HK-2 (cell line): ENCODE measurements around the gene C9orf78.

Experiments
- DNase-seq: peaks from one replicate; pipeline ENCODE4 v3.0.0-alpha.2; 2018; ENCODE audit not compliant: unreplicated experiment

Gene C9orf78

DNA sequence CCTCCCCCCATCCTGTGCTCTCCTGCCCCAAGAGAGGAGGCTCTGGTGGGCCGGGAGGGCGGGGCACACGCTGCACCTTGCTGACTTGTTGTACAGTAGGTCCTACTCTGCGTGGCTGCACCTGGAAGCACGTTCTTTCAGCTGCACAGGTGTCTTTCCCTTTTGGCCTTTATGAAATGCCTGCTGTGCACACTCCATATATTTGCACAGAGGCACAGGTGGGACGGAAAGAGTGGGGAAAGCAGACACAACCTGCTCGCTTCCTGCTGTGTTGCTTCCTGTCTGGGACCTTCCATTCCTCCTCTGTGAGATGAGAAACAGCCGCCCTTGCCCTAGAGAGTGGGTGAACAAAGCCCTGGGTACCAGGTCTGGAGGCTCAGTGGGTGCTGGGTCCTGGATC lies 5.0 kb upstream of the C9orf78 start:
- DNase-seq, result no peak

DNA sequence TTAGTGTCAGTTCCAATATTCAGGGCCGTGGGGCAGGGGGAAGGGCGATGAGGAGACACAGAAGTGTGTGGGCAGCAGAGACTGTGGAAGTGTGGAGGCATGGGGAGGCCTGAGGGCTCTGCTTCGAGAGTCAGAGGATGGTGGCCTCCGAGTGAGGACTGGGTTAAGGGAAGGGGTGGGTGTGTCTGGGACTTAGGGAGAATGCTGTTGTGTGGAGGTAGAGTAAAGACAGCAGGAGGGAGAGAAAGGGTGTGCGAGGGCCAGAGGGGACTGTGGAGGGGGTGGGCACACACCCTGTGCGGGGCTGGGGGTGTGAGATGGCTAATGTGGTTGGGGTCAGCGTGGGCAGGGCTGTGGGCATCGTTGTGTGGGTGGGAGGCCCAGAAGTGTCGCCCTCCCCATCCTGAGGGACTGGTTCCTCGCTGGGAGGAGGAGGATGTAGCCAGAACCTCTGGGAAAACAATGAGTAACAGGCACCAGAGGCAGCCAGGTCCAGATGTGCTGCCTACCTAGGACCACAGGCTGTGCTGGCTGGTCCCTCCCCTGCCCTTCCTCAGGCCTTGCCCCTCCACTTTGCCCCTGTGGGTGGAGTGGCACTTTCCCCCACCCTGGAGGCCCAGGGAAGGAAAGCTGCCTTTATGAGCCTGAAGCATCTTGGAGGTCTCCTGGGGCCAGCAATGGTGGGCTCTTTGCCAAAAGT lies 4.4 kb upstream of the C9orf78 start:
- DNase-seq, result no peak

DNA sequence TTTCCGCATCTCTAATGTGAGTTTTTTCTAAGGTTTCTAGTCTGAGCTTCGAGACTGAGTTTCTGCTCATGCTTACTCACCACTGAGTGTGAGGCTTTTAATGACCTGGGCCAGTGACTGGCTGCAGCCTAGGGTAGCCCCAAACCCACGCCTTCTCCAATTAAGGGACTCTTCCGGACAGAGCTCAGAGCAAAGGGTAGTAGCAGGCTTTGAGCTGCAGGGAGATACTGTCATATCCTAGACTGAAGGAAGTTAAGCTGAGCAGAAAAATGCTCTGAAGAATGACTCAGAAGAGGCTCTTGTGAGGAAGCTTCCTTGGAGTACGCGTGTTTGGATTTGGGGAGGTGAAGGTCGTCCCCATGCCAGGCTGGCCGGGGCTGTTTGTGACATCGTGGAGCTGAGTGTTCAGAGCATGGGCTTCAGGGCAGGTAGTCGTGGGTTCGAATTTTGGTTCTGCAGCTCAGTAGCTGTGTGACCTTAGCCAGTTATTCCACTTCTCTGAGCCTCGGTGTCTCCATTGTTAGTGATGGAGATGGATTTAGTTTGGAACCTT lies 3.7 kb upstream of the C9orf78 start:
- peak; percentile 54 for DNase-seq

DNA sequence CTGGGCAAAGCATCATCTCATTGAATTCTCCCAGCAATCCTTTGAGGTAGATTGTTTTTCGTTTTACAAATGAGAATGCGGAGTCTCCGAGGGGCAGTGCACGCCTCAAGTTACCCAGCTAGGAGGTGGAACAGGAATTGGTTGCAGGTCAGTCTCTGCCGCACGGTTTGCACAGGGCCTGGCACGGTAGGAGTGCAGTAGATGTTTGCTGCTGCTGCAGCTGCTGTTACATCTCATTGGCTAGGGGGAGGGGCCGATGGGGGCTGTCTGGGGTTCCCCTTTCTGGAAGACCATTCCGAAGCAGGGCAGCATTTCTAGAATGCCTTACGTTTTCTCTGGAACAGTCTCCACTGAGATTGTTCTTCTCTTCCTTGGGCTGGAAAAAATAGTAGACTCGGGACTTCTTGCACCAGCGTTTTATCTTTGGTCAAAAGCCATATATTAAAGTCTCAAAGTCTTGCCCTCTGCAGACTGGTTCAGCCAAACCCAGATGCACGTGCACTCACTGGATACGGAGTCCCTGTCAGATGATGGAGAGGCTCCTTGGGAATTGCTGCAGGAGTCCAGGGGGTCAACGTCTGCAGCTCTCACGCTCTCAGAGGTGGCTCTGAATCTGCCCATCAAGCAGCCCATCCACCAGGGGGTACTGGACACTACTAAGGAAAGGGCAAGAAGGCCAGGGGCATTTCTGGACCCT lies 1.4 kb upstream of the C9orf78 start:
- DNase-seq, result no peak

DNA sequence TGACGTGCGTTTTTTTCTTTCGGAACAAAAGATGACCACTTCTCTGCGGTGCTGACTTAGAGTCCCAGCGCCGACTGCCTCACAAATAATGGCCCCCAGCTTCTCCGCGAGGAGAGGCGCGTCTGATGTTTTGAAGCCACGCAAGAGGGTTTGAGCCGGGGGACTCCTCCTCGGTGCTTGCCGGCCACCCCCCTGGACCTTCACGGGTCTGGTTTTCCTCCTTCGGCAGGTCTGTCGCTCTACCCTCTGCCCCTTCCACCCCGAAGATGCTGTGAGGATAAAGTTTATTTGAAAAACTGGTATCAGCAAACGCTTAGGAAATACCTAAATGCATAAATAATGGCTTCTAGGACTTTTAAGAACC lies 767 bp upstream of the C9orf78 start:
- no peak for DNase-seq

DNA sequence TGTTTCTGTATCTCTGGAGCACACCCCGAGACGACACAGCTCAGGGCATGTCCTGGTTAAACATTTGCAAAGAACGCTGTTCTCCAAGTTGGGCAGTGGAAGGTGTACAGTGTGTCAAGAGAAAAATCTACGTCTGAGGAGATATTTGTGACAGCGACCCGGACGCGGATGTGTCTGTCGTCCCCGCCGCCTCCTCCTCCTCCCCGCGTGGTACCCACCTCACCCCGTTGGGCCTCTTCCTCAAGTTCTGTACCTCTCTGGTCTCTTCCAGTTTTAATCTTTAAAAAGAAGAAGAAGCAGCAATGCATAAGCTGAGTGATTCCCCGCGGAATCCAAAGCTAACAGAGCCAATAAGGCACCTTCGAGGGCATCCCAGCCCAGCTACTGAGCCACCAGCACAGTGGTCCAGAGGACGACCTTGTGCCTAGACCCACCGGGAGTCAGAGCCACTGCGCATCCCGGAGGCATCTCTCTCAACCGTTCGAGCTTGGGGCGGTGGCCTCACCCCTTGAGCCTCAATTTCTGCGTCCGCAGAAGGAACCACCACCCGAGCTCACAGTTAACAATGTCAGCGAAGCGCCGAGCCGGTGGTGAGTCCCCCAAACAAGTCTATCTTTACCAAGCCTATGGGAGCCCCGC lies 467 bp downstream of the C9orf78 start:
- peak; percentile 31 for DNase-seq

DNA sequence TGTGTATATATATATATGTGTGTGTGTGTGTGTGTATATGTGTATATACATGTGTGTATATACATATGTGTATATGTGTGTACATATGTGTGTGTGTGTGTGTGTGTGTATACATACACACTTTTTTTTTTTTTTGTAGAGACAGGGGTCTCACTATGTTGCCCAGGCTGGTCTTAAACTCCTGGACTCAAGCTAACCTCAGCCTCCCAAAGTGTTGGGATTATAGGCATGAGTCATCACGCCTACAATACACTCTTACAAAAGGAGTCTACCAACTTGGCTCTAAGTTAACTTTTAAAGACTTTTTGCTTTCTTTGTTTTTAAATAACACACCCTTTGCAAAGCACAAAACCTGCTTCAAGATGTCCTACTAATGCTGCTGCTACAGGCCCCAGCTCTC lies 2.1 kb downstream of the C9orf78 start:
- no peak for DNase-seq

DNA sequence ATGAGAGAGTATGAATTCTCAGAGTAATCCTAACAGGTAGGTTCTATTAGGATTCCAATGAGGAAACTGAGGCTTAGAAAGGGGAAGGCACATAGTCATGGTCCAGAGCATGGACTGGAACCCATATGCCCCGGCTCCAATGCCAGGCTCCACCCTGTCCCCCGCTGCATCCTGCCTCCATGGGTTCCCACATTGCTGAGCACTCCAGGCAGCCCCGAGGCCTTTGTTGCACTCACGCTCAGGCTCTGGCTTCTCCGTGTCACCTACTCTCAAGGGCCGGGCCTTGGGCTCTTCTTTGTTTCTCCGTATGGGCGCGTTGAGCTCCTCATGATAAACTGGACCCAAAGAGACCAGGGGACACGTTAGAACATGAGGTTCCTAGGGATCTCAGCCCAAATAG lies 6.1 kb downstream of the C9orf78 start:
- DNase-seq, result no peak

DNA sequence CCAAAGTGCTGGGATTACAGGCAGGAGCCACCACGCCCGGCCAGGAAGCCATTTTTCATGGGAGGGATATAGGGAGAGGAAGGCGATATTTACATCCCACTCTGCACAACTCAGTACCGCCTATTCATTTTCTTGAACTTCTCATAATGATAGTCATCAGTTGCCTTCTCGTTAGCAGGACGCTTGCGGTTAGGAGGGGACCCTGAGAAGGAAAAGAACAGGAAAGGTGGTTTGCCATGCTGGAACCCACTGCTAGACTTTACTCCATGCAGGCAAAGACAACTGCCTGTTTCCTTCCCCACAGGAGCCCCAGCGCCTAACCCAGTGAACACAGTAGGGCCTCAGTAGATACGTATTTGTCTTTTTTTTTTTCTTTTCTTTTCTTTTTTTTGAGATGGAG lies 7.0 kb downstream of the C9orf78 start:
- no peak for DNase-seq

DNA sequence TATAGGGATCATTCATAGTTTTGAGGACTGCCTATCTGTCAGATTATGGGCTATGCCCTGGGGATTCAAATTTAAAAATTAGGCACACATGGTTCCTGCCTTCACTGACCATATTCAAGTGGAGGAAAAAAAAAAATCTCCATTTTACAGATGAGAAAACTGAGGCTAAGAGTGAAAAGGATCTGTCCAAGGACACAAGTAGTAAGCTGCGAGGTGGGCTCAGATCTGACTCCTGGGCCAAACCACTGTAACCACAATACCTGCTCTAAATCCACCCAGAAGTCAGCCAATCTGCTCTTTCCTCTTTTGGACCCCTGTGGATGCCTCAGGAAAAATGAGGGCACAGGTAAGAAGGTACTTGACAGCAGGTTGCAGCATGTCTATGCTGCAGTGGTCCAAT lies 8.3 kb downstream of the C9orf78 start:
- no peak for DNase-seq

DNA sequence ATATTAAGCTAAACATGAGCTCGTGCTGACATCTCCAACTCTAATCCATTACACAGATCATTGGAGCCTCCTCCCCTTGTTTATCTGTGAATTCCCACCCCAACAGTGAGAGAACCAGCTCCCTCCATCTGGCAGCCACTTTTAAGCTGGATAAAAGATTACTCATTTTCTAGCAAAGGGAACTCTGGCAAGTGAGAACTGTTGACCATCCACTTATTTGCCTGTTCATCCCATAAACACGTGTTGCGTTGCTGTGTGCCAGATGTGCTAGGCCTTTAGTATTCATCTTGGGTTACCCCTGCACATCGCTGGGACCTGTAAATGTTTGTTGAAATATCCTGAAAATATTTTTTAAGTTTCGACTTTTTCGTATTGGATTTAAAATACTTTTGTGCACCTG lies 8.7 kb downstream of the C9orf78 start:
- no peak for DNase-seq

DNA sequence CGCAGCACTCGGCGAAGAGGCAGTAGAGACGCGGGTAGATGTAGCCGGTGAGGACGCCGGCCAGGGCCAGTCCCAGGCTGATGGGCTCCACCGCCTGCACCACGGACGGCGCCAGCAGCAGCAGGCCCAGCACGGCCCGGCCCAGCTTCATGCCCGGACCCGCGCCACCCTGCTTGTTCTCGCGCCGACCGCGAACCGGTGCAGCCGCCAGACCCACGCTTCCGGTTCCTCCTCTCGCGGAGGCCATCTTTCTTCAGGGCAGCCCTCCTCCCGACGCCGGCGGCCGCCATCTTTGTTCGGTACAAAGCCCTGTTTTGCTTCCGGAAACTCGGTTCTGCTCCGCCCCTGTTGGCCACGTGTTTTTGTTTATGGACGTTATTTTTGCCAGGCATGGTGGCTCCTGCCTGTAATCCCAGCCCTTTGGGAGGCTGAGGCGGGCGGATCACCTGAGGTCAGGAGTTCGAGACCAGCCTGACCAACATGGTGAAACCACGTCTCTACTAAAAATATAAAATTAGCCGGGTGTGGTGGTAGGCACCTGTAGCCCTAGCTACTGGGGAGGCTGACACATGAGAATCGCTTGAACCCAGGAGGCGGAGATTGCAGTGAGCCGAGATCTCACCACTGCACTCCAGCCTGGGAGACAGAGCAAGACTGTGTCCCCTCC lies 11.0 kb downstream of the C9orf78 start, which contains the start of gene TOR1A:
TSS of gene TOR1A (minus strand) at position 202 of the 667 bp plus-strand sequence. CDS start at position 151, 51 bp downstream.
- peak; percentile 92 for DNase-seq

DNA sequence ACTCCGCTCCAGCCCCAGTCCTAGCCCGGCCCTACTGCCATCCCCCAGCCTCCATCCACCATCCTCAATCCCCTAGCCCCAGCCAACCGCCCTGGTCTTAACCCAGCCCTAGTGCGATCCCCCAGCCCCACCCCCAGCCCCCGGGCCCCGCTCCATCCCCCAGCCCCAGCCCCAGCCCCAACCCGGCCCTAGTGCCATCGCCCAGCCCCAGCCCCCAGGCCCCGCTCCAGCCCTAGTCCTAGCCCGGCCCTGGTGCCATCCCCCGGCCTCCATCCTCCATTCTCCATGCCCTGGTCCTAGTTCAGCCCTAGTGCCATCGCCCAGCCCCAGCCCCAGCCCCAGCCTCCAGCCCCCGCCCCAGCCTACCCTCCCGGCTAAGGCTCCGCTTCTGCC lies 11.5 kb downstream of the C9orf78 start:
- DNase-seq, result no peak

DNA sequence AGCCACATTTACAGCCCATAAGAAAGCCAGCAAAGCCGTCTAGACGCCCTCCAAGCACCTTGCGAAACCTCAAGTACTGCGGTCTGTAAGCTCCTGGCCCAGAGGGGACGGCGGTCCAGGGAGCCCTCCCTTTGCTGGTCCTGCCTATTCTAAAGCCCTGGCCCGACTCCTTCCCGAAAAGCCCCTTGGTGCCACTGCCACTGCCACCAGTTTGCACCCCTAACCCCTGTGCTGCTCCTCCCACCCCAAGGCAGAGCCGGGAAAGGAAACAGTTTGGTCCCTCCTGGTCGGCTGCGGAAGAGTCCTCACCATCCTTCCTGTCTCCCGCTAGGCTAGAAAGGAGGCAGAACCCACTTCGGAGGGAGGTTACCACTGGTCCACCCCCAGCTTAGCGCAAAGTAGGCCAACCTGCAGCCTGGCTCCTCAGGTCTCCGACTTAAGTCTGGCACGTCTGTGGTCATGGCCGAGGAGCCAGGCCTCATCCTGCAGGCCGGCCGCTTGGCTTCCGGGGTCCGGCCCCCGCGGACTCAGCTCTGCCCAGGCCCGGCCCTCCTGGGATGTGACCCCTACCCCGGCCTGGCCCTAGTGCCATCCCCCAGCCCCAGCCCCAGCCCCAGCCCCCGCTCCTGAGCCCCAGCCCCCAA lies 12.1 kb downstream of the C9orf78 start:
- DNase-seq, result peak; percentile 60

DNA sequence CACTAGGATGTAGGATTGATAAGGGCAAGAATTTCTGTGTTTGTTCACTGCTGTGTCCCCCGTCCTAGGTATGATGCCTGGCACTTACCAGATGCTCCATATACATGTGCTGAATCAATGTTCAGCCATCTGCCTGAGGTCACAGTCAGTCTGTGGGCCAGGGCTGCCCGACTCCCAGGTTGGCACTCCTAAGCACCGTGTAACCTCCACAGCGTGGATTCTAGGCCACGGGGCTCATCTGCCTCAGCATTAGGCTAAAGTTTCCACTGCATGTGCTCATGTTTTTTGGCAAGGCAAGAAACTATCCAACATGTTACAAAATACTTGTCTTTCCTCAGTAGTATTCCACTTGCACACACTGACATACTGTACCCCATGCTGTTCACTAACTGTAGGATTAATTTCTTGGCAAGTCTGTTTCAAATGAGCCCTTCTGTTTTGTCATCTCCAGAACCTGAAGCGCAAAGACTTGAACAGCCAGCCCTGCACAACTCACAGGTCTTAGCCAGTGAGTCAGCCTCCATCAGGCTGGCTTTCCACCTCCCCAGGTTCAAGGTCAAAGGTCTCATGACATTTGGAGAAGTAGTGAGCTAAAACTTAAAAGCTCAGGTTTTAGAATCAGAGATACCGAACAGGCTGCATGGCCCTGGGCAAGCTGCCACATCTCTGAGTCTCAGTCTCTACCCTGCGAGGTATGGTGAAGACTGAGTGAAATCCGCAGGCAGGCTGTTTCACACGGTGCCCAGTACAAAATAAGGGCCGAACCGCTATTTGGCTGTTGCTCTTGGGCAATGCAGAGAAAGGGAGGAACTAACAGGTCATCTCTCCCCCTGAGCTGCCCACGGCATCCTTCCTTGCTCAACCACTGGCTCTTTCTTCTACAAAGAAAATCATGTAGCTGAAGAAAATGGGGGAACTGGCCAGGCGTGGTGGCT lies 18.3 kb downstream of the C9orf78 start:
- DNase-seq, result no peak

DNA sequence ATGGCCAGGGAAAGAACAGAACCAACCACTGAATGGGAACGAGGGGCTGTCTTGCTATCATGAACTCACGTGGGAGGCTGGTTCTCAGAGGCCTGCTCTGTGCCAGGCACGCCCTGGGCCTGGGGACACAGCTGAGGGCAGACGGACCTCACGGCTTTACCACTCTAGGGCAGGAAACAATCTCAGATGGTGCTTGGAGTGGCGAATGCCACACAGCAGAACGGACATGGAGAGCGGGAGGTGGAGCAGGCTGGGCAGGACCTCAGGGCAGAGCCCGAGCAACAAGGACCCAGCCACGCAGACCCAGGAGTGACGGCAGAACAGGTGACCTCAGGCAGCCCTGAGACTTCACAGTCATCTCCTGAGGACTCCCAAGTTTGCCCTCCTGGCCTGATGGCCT lies 19.8 kb downstream of the C9orf78 start:
- DNase-seq, result no peak

DNA sequence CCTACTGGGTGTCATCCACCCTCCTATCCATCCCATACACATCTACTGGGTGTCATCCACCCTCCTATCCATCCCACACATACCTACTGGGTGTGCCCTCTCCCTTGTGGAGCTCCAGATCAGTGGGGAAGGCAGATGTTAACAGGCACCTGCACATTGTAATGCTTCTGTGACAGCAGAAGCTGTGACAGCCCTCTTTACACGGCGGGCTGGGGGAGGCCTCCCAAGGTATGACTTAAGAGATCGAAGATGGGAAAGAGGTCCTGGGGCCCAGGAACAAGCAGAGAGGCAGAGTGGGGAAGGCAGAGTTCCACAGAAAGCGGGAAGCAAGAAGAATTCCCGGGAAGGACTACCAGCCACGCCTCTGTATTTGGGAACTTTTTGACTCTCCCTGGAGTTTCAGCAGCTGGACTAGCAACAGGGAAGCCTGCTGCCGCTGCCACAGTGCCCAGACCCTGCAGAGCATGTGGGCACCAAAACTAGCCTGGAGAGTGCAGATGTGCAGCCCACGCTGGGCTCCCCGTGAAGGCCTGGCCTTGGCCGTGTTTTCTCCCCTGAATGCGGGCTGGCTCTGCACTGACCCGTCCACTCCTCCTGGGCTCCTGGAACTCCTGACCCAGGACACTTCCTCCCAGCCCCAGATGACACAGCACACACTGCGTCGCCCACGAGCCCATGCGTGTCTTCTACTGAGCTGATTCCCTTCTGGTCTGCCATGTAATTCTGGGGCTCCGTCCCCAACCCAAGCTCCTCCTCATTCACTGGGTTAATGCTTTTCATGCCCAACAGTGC lies 20.4 kb downstream of the C9orf78 start:
- DNase-seq, result no peak

DNA sequence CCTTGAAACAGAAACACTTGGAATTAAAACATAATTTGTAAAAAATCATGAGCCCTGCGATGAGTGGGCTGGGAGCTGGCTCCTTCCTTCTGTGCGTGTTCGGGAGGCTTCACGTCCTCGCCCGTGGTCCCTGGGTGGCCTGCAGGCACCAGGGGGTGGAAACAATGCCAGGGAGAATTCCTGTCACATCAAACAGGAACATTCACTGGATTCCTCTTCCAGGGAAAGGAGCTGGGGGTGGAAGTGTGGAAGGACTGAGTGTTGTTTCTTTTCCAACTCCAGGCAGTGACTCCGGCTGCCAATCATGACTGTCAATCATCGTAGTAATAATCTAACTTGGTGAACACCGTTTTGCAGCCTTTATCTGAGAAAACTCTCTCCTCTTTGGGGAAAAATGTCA lies 21.4 kb downstream of the C9orf78 start:
- no peak for DNase-seq

DNA sequence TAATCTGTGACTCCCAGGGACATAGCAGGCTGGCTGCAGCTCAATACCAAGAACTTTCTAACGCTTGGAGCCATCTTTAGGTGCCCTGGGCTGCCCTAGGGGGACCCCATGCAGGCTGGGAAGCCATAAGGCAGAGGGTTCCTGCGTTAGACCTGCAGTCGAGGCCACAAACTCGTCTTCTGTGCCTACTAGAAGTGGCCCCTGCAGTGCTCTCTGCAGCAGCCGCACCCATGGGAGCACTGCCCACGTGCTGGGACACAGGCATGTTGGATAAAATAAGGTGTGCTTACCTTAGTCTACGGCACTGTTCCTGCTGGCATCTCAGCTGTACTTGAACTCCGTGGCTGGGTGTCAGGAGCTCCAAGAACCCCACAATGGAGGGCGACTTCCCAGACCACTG lies 22.7 kb downstream of the C9orf78 start:
- DNase-seq, result no peak

DNA sequence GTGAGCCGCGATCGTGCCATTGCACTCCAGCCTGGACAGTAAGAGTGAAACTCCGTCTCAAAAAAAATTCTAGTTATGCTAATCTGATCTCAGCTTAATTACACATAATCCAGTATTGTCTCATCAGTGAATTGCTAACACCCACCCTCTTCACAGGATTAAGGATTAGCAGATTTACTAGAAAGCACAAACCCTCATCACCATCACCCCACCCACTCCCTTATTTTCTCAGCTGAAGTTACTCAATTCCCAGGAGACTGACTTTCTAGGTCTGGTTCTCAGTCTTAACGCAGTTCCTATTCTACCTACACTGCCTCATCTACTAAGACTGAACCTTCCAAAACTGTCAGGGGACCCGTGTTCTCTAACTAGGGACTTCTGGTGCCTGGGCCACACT lies 23.1 kb downstream of the C9orf78 start:
- DNase-seq, result no peak
